ENCODE measurements around the gene TMEM258.
A peak's percentile ranks its signal among the peaks of the same experiment; 100 is the strongest.

TMEM258 gene

DNA sequence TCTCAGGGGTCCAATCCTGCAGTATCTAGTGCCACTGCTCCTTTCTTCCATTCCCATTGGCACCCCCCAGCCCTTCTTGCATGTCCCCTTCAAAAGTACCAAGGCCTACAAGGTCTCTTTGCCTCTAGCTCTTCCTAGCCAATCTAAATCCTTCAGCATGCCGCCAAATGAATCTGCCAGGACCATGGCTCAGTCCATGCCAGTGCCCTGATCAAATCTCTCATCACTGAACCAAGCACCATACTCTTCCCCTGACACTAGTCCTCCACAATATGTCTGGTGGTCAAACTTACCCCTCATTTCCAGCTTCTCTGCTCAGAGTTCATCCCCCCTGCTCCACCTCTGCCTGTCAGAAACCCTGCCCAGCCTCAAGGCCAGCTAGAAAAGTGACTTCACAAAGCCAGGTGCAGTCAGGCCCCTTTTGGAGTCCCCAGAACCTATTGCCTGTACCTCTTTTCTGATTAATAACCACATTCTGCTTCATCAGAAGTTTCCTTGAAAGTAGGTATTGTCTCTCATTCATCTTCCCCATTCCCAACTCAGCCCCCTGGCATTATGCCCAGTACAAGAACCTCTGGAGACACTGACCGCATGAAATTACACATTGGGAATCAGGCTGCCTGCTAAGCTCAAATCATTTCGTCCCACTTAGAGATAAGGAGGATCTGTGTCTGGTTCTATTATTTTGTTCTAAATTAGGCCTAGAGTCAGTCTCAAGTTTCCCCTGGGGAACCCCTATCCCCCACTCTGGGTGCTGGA lies 11.7 kb upstream of the TMEM258 start:
- TF ChIP-seq, protein P1, sequence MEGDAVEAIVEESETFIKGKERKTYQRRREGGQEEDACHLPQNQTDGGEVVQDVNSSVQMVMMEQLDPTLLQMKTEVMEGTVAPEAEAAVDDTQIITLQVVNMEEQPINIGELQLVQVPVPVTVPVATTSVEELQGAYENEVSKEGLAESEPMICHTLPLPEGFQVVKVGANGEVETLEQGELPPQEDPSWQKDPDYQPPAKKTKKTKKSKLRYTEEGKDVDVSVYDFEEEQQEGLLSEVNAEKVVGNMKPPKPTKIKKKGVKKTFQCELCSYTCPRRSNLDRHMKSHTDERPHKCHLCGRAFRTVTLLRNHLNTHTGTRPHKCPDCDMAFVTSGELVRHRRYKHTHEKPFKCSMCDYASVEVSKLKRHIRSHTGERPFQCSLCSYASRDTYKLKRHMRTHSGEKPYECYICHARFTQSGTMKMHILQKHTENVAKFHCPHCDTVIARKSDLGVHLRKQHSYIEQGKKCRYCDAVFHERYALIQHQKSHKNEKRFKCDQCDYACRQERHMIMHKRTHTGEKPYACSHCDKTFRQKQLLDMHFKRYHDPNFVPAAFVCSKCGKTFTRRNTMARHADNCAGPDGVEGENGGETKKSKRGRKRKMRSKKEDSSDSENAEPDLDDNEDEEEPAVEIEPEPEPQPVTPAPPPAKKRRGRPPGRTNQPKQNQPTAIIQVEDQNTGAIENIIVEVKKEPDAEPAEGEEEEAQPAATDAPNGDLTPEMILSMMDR (conservative IDR thresholded peaks at IDR 0.05; ENCODE audit: low read depth, low read length): no peak
- H3K4me3 ChIP-seq (ENCODE audit: low read length): no peak overlapping the region
- no peak for DNase-seq (ENCODE audit: low read depth)

- TF ChIP-seq, protein P1 (conservative IDR thresholded peaks at IDR 0.05; ENCODE audit: low read depth, low read length): no peak
- DNase-seq (ENCODE audit: low read depth): no peak
- H3K4me3 ChIP-seq (ENCODE audit: low read length): no peak overlapping the region
These were observed 10.2 kb upstream of the TMEM258 start for GRCh38 chr11:61802605-61803004.

- TF ChIP-seq, protein P1 (conservative IDR thresholded peaks at IDR 0.05; ENCODE audit: low read depth, low read length): no peak
- no peak for DNase-seq (ENCODE audit: low read depth)
- no peak overlapping the region for H3K4me3 ChIP-seq (ENCODE audit: low read length)
These were observed 8.2 kb upstream of the TMEM258 start for GRCh38 chr11:61800331-61801281.

DNA sequence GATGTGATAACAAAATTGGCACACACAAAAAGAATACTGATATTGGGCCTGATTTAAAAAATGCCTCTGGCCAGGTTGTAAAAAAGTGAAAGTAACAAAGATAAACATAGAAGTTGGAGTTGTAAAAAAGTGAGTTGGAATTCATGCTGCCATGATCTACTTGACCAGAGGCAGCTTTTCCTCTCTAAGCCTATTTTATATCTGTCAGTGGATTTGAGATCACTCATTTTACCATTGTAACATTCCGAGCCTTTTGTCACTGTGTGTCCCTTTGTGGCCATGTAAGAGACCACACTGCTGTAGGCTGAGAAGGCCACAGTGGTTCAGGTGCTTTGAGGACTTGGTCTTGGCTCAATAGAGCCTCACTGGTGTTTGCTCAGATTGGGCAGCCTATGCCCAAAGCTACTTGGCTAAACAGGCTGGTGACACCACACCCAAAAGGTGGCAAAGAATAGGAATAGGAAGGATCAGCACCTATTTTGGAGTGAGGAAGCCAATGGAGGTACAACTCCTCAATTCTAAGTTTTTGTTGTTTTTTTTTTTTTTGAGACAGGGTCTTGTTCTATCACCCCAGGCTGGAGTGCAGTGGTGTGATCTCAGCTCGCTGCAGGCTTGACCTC lies 7.4 kb upstream of the TMEM258 start:
- no peak overlapping the region for H3K4me3 ChIP-seq (ENCODE audit: low read length)
- TF ChIP-seq, protein P1 (conservative IDR thresholded peaks at IDR 0.05; ENCODE audit: low read depth, low read length): no peak
- no peak for DNase-seq (ENCODE audit: low read depth)

DNA sequence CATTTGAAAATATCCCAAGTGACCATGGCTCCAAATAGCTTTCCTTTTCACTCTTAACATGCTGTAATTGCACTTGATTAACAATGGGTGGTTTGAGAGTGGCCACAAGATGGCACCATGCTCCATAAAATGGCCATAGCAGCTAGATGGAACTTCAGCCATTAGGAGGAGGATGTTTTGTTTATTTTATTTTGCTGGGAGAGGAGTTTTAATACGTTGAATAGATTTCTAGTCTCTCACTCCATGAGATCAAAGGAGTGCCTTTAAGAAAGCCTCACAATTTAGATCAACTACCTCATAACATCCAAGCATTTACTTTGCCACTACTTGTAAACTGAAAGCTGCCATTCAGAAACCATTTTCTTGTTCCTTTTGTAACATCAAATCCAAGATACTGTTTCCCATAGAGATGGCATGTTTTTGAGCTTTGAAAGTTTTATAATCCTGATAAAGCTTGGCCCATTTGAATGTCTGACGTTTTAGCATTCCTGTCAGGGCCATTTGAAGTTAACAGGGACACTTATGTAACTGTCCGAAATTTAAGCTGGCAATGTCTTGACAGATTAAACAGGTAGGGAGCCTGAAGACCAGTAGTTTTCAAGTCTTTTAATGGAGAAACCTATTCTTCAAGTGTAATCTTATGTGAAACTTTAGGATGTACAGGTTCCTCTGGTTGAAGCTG lies 5.0 kb upstream of the TMEM258 start:
- no peak for DNase-seq (ENCODE audit: low read depth)
- TF ChIP-seq, protein P1 (conservative IDR thresholded peaks at IDR 0.05; ENCODE audit: low read depth, low read length): peak; percentile 83

GRCh38 chr11:61795876-61796526 lies 3.6 kb upstream of the TMEM258 start:
- DNase-seq (ENCODE audit: low read depth): no peak
- TF ChIP-seq, protein P1 (conservative IDR thresholded peaks at IDR 0.05; ENCODE audit: low read depth, low read length): no peak
- H3K4me3 ChIP-seq (ENCODE audit: low read length): no peak overlapping the region

More for the DNA sequence above, 5.0 kb upstream of the TMEM258 start:
- H3K4me3 ChIP-seq (ENCODE audit: low read length): no peak overlapping the region

Measured in retinal pigment epithelial cell (primary cell).